Neural progenitor cell (in vitro differentiated cells): ENCODE data around the gene EID2B. TPM values are rescaled to one million over a fixed set of nuclear protein-coding genes. Genes with fewer than 3 reads are reported as not detected.

Experiments
- DNase-seq: peaks from one replicate; pipeline ENCODE4 v3.0.0-alpha.2; 2016; ENCODE audit warnings: low spot score
- H2AFZ ChIP-seq: fragments of 200-600 bp; sonication (generic); replicated peaks from 2 replicates; pipeline ENCODE4 v1.6.1; 2016; ENCODE audit warnings: antibody characterized with exemption
- H3F3A ChIP-seq: fragments of 200-600 bp; sonication (generic); 2 replicates; pipeline ENCODE4 v1.6.1; 2016; ENCODE audit warnings: antibody characterized with exemption, low read depth
- H3K27ac ChIP-seq: fragments of 200-600 bp; sonication (generic); 2 replicates; pipeline ENCODE4 v1.5.1; 2016; ENCODE audit warnings: mild to moderate bottlenecking
- H3K27me3 ChIP-seq: fragments of 200-600 bp; sonication (generic); 2 replicates; pipeline ENCODE4 v1.6.1; 2016; ENCODE audit warnings: mild to moderate bottlenecking, moderate library complexity
- H3K36me3 ChIP-seq: fragments of 200-600 bp; sonication (generic); 2 replicates; pipeline ENCODE4 v1.5.1; 2016
- H3K4me1 ChIP-seq: fragments of 200-600 bp; sonication (generic); 2 replicates; pipeline ENCODE4 v1.6.1; 2016; ENCODE audit warnings: mixed run types
- H3K4me2 ChIP-seq: fragments of 200-600 bp; sonication (generic); 2 replicates; pipeline ENCODE4 v1.6.1; 2016
- H3K4me3 ChIP-seq: fragments of 200-600 bp; sonication (generic); 2 replicates; pipeline ENCODE4 v1.5.1; 2016
- H3K79me2 ChIP-seq: fragments of 200-600 bp; sonication (generic); 2 replicates; pipeline ENCODE4 v1.6.1; 2016; ENCODE audit warnings: low read depth
- H3K9ac ChIP-seq: fragments of 200-600 bp; sonication (generic); 2 replicates; pipeline ENCODE4 v1.6.1; 2016
- H3K9me3 ChIP-seq: fragments of 200-600 bp; sonication (generic); 2 replicates; pipeline ENCODE4 v1.5.1; 2016; ENCODE audit warnings: low read depth
- H4K20me1 ChIP-seq: fragments of 200-600 bp; sonication (generic); 2 replicates; pipeline ENCODE4 v1.6.1; 2016; ENCODE audit warnings: low read depth
- H3K27ac Mint-ChIP-seq: 3 replicates; pipeline ENCODE4 v1.8.0; 2021; ENCODE audit warnings: mixed read lengths
- H3K27me3 Mint-ChIP-seq: 2 replicates; pipeline ENCODE4 v1.8.0; 2022; ENCODE audit warnings: low read depth, mild to moderate bottlenecking, inconsistent platforms, moderate library complexity, mixed read lengths; ENCODE audit not compliant: insufficient read depth
- H3K36me3 Mint-ChIP-seq: 3 replicates; pipeline ENCODE4 v1.8.0; 2021; ENCODE audit warnings: mixed read lengths
- H3K4me1 Mint-ChIP-seq: 3 replicates; pipeline ENCODE4 v1.8.0; 2021; ENCODE audit warnings: mixed read lengths
- H3K4me3 Mint-ChIP-seq: 3 replicates; pipeline ENCODE4 v1.8.0; 2021; ENCODE audit warnings: mild to moderate bottlenecking, moderate library complexity, mixed read lengths
- H3K9me3 Mint-ChIP-seq: 3 replicates; pipeline ENCODE4 v1.8.0; 2020; ENCODE audit warnings: mixed read lengths
- EZH2 ChIP-seq: fragments of 200-600 bp; sonication (generic); IDR thresholded peaks from 2 replicates; pipeline ENCODE4 v1.6.1; 2017; ENCODE audit warnings: antibody characterized with exemption, mild to moderate bottlenecking, moderate library complexity
- EZH2phosphoT487 ChIP-seq: fragments of 200-600 bp; sonication (generic); IDR thresholded peaks from 2 replicates; pipeline ENCODE4 v1.6.1; 2017; ENCODE audit warnings: antibody characterized with exemption
- total RNA-seq: library from RNA; depleted of rRNA; stranded (reverse); fragments of >200 nt; gene quantifications from 2 replicates; pipeline ENCODE4 v1.2.3, GENCODE V29; 2015; ENCODE audit warnings: low replicate concordance
- TF ChIP-seq, protein P1 (sequence below): fragments of 200-600 bp; sonication (generic); IDR thresholded peaks from 2 replicates; pipeline ENCODE4 v1.5.1; 2017; ENCODE audit warnings: antibody characterized with exemption, mild to moderate bottlenecking

The EID2B gene
- total RNA-seq, 1 donor from 2014 or later = 11.1 TPM

DNA sequence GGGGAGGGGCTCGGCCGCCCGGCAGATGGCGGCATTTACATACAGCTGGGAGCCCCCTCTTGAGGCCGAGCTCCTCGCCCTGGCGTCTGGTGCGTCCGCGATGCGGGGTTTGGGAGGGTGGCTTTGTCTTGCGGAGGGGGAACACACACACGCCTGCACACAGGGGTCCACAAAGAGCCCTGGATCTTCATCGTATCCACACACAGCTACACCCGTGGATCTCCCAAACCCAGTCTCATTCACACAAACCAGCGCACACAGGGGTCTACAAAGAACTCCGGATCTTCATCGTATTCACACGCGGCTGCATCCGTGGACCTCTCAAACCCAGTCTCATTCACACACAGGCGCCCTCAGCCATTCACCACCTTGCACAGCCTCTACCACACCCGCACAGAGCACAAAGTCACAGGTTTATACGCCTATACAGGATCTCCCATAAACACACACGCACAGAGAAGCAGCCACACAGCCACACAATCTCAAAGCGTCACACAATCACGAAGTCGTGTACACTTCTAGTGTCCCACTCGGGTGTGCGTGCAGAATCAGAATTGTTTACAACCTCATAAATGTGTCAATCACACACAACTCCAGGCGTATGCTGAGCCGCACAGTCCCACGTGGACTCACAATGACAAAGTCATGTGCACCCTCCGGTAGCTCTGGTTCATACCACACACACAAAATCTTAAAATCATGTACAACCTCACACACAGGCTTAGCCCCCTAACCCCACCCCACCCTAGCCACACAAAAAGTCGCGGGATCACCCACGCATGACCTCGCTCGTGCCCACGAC lies 34.5 kb downstream of the EID2B start:
- H3K36me3 Mint-ChIP-seq = no peaks in the 10 kb centered on the region
- TF ChIP-seq EZH2phosphoT487 = no peak
- no peak for TF ChIP-seq EZH2
- TF ChIP-seq, protein P1, sequence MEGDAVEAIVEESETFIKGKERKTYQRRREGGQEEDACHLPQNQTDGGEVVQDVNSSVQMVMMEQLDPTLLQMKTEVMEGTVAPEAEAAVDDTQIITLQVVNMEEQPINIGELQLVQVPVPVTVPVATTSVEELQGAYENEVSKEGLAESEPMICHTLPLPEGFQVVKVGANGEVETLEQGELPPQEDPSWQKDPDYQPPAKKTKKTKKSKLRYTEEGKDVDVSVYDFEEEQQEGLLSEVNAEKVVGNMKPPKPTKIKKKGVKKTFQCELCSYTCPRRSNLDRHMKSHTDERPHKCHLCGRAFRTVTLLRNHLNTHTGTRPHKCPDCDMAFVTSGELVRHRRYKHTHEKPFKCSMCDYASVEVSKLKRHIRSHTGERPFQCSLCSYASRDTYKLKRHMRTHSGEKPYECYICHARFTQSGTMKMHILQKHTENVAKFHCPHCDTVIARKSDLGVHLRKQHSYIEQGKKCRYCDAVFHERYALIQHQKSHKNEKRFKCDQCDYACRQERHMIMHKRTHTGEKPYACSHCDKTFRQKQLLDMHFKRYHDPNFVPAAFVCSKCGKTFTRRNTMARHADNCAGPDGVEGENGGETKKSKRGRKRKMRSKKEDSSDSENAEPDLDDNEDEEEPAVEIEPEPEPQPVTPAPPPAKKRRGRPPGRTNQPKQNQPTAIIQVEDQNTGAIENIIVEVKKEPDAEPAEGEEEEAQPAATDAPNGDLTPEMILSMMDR = peak; percentile 57
- Histone ChIP-seq H3K4me3 (peak overlapping the region; percentile 56), H3K4me1 (peaks cover 17% of the 10 kb centered on the region), H3K79me2 (no peaks in the 10 kb centered on the region), H3K27ac (no peak overlapping the region), H3K27me3 (peaks cover 69% of the 10 kb centered on the region), H3F3A (peaks cover 28% of the 10 kb centered on the region), H3K4me2 (peak overlapping the region; percentile 71), H4K20me1 (no peaks in the 10 kb centered on the region), H3K9ac (no peak overlapping the region), H3K9me3 (no peaks in the 10 kb centered on the region), H2AFZ (peak overlapping the region; percentile 83), H3K36me3 (no peaks in the 10 kb centered on the region)
- H3K9me3 Mint-ChIP-seq = peaks cover under 1% of the 10 kb centered on the region
- peak overlapping the region; percentile 20 for H3K27ac Mint-ChIP-seq
- H3K4me3 Mint-ChIP-seq = peak overlapping the region; percentile 81
- DNase-seq = peak; percentile 89
- peaks cover 22% of the 10 kb centered on the region for H3K4me1 Mint-ChIP-seq
- peaks cover 32% of the 10 kb centered on the region for H3K27me3 Mint-ChIP-seq

- TF ChIP-seq EZH2phosphoT487 = no peak
- no peak for TF ChIP-seq EZH2
- TF ChIP-seq, protein P1 = no peak
- H3K9me3 Mint-ChIP-seq = no peaks in the 10 kb centered on the region
- peaks cover 32% of the 10 kb centered on the region for H3K27me3 Mint-ChIP-seq
- peaks cover 20% of the 10 kb centered on the region for H3K4me1 Mint-ChIP-seq
- H3K4me3 Mint-ChIP-seq = peak overlapping the region; percentile 81
- Histone ChIP-seq H3F3A (peaks cover 32% of the 10 kb centered on the region), H2AFZ (peak overlapping the region; percentile 83), H3K9me3 (no peaks in the 10 kb centered on the region), H3K36me3 (no peaks in the 10 kb centered on the region), H3K4me1 (peaks cover 17% of the 10 kb centered on the region), H3K4me2 (peak overlapping the region; percentile 71), H3K9ac (no peak overlapping the region), H3K27me3 (peaks cover 63% of the 10 kb centered on the region), H3K4me3 (peak overlapping the region; percentile 56), H3K79me2 (no peaks in the 10 kb centered on the region), H3K27ac (no peak overlapping the region), H4K20me1 (no peaks in the 10 kb centered on the region)
- no peak overlapping the region for H3K27ac Mint-ChIP-seq
- H3K36me3 Mint-ChIP-seq = peaks cover 2% of the 10 kb centered on the region
- DNase-seq = no peak
These were observed 35.0 kb downstream of the EID2B start for GRCh38 chr19:39497701-39497995.

- peaks cover 20% of the 10 kb centered on the region for H3K4me1 Mint-ChIP-seq
- H3K9ac ChIP-seq = no peak overlapping the region
- no peak overlapping the region for H3K4me3 ChIP-seq
- no peak overlapping the region for H3K27ac ChIP-seq
- no peak overlapping the region for H2AFZ ChIP-seq
- H4K20me1 ChIP-seq = no peaks in the 10 kb centered on the region
- H3K36me3 Mint-ChIP-seq = peaks cover 2% of the 10 kb centered on the region
- H3K4me1 ChIP-seq = peaks cover 17% of the 10 kb centered on the region
- no peaks in the 10 kb centered on the region for H3K79me2 ChIP-seq
- peaks cover 47% of the 10 kb centered on the region for H3K27me3 ChIP-seq
- H3K36me3 ChIP-seq = no peaks in the 10 kb centered on the region
- H3F3A ChIP-seq = peaks cover 32% of the 10 kb centered on the region
- DNase-seq = no peak
- no peaks in the 10 kb centered on the region for H3K9me3 Mint-ChIP-seq
- H3K4me2 ChIP-seq = no peak overlapping the region
- no peaks in the 10 kb centered on the region for H3K9me3 ChIP-seq
- H3K27me3 Mint-ChIP-seq = peaks cover 28% of the 10 kb centered on the region
- no peak overlapping the region for H3K4me3 Mint-ChIP-seq
- peak overlapping the region; percentile 36 for H3K27ac Mint-ChIP-seq
- TF ChIP-seq, protein P1 = no peak
- TF ChIP-seq EZH2phosphoT487 = no peak
- no peak for TF ChIP-seq EZH2
These were observed 36.6 kb downstream of the EID2B start for GRCh38 chr19:39496063-39496462.
